Vagina (tissue), 2 donors: ENCODE measurements around the gene MTIF3.

Experiments
- POLR2A ChIP-seq, 2 donors: fragments of 450-650 bp; IDR thresholded peaks; one replicate each; pipeline ENCODE4 v1.6.1; 2017; ENCODE audit warnings: antibody characterized with exemption in 2 of 2, mild to moderate bottlenecking in 2 of 2, moderate library complexity in 2 of 2
- POLR2AphosphoS5 ChIP-seq, 2 donors: sonication (generic); formaldehyde crosslinking; IDR thresholded peaks; one replicate each; pipeline ENCODE4 v1.9.0; 2017; ENCODE audit warnings: antibody characterized with exemption in 2 of 2, mild to moderate bottlenecking in 2 of 2, low read depth in 1 of 2; ENCODE audit not compliant: insufficient read depth in 1 of 2
- TF ChIP-seq, protein P1 (sequence below), 3 experiments: fragments of 450-650 bp in 2 of 3; fragments of 200-600 bp in 1 of 3; sonication (generic) in 1 of 3; IDR thresholded peaks; one replicate each; pipeline ENCODE4 v1.5.1; 2017 to 2019; ENCODE audit warnings: antibody characterized with exemption in 3 of 3, mild to moderate bottlenecking in 2 of 3, moderate library complexity in 2 of 3

DNA sequence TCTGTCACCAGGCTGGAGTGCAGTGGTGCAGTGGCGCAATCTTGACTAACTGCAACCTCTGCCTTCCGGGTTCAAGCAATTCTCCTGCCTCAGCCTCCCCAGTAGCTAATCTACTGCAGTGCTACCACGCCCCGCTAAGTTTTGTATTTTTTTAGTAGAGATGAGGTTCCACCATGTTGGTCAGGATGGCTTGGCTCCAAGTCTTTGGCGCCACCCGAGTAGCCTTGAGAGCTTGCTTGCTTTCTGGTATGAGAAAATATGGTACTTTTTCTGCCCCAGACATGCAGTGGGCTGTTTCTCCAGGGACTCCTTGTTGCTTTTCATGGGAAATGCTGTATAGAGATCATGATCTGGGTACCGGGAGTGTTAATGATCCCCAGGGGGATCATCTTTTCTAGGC lies 60.5 kb downstream of the MTIF3 start:
- TF ChIP-seq POLR2A (IDR thresholded peaks at IDR 0.05) (no peak), POLR2AphosphoS5 (IDR thresholded peaks at IDR 0.05; ENCODE audit: insufficient read depth in 1 of 2, low read depth in 1 of 2) (no peak)
- TF ChIP-seq, protein P1, sequence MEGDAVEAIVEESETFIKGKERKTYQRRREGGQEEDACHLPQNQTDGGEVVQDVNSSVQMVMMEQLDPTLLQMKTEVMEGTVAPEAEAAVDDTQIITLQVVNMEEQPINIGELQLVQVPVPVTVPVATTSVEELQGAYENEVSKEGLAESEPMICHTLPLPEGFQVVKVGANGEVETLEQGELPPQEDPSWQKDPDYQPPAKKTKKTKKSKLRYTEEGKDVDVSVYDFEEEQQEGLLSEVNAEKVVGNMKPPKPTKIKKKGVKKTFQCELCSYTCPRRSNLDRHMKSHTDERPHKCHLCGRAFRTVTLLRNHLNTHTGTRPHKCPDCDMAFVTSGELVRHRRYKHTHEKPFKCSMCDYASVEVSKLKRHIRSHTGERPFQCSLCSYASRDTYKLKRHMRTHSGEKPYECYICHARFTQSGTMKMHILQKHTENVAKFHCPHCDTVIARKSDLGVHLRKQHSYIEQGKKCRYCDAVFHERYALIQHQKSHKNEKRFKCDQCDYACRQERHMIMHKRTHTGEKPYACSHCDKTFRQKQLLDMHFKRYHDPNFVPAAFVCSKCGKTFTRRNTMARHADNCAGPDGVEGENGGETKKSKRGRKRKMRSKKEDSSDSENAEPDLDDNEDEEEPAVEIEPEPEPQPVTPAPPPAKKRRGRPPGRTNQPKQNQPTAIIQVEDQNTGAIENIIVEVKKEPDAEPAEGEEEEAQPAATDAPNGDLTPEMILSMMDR (IDR thresholded peaks at IDR 0.05): no peak
